ENCODE measurements around the gene FOXP4.

- TF ChIP-seq CTCF (conservative IDR thresholded peaks at IDR 0.05 in 1 of 2, IDR thresholded peaks at IDR 0.05 in 1 of 2; ENCODE audit: low read depth in 1 of 2, low read length in 2 of 2) (no peak), EZH2 (IDR thresholded peaks at IDR 0.05; ENCODE audit: low read length, missing control alignments) (no peak)
These were observed 14.4 kb downstream of the FOXP4 start for GRCh38 chr6:41560431-41561192.

All from fibroblast of lung (primary cell).